T-helper 9 cell (primary cell): ENCODE measurements around the gene RTL10.

Experiments
- DNase-seq: peaks from one replicate; pipeline ENCODE4 v3.0.0-alpha.2; 2020

The RTL10 gene

GRCh38 chr22:19821523-19822300 is 33.0 kb downstream of the RTL10 start:
- DNase-seq = no peak

- no peak for DNase-seq
These were observed 33.7 kb downstream of the RTL10 start for GRCh38 chr22:19820880-19821522.

GRCh38 chr22:19819911-19820879 is 34.5 kb downstream of the RTL10 start:
- no peak for DNase-seq

- DNase-seq = no peak
These were observed 35.3 kb downstream of the RTL10 start for GRCh38 chr22:19819208-19819910.

GRCh38 chr22:19818324-19819207 is 36.1 kb downstream of the RTL10 start:
- DNase-seq = no peak

- no peak for DNase-seq
These were observed 38.1 kb downstream of the RTL10 start for GRCh38 chr22:19816372-19817119.

- no peak for DNase-seq
These were observed 38.8 kb downstream of the RTL10 start for GRCh38 chr22:19815823-19816290.

GRCh38 chr22:19815093-19815822 is 39.4 kb downstream of the RTL10 start:
- no peak for DNase-seq

- no peak for DNase-seq
These were observed 40.2 kb downstream of the RTL10 start for GRCh38 chr22:19814428-19814827.

GRCh38 chr22:19812910-19813309 is 41.8 kb downstream of the RTL10 start:
- no peak for DNase-seq

GRCh38 chr22:19811811-19812771 is 42.6 kb downstream of the RTL10 start:
- DNase-seq = no peak

GRCh38 chr22:19811211-19811621 is 43.5 kb downstream of the RTL10 start:
- DNase-seq = no peak

- DNase-seq = no peak
These were observed 44.1 kb downstream of the RTL10 start for GRCh38 chr22:19810381-19811201.

- no peak for DNase-seq
These were observed 44.9 kb downstream of the RTL10 start for GRCh38 chr22:19809741-19810140.

GRCh38 chr22:19808873-19809478 is 45.7 kb downstream of the RTL10 start:
- no peak for DNase-seq

GRCh38 chr22:19807914-19808872 is 46.5 kb downstream of the RTL10 start:
- no peak for DNase-seq
